Left ventricle myocardium inferior (tissue), 1 donor: Measurements from ENCODE around the gene MOB3B. TPM values are rescaled to one million over a fixed set of nuclear protein-coding genes. Genes with fewer than 3 reads are reported as not detected.

Source experiments
- DNase-seq: peaks from one replicate; pipeline ENCODE4 v3.0.0-alpha.2; 2020
- H3K27ac ChIP-seq: fragments of 200-600 bp; replicated peaks from 2 replicates; pipeline ENCODE4 v1.8.0; 2021
- H3K27me3 ChIP-seq: fragments of 200-600 bp; 2 replicates; pipeline ENCODE4 v1.8.0; 2021; ENCODE audit warnings: low read depth
- H3K36me3 ChIP-seq: fragments of 200-600 bp; 2 replicates; pipeline ENCODE4 v1.8.0; 2021
- H3K4me1 ChIP-seq: fragments of 200-600 bp; 2 replicates; pipeline ENCODE4 v1.8.0; 2021
- H3K4me3 ChIP-seq: fragments of 200-600 bp; 2 replicates; pipeline ENCODE4 v1.8.0; 2021; ENCODE audit warnings: mild to moderate bottlenecking, moderate library complexity
- H3K9me3 ChIP-seq: fragments of 200-600 bp; replicated peaks from 2 replicates; pipeline ENCODE4 v1.8.0; 2021
- CTCF ChIP-seq: fragments of 200-600 bp; IDR thresholded peaks from 2 replicates; pipeline ENCODE4 v1.8.0; 2021; ENCODE audit warnings: antibody characterized with exemption, mild to moderate bottlenecking, borderline replicate concordance
- intact Hi-C: fragments of 100-400 bp; cut with micrococcal nuclease; formaldehyde crosslinking; loops from one replicate; pipeline ENCODE4 v1.11.0; 2022
- total RNA-seq: library from RNA; stranded (reverse); fragmentation: NEBNext Ultra II Directional; extraction: Animal tissue kit (Norgen Biotek cat#: 25700); gene quantifications from one replicate; pipeline ENCODE4 v1.2.1, GENCODE V29; 2021
- donor health status: DM: no; HTN: yes; CAD: no; lungs with severe emphysema.

MOB3B gene
- total RNA-seq, 1 donor from 2014 or later, result 2.1 TPM

GRCh38 chr9:27344776-27345175, 184.8 kb downstream of the MOB3B start:
- DNase-seq, result no peak
- Histone ChIP-seq H3K27me3 (no peaks in the 10 kb centered on the region), H3K4me3 (no peak overlapping the region), H3K27ac (no peak overlapping the region), H3K4me1 (peaks cover 33% of the 10 kb centered on the region), H3K36me3 (no peaks in the 10 kb centered on the region), H3K9me3 (no peaks in the 10 kb centered on the region)
- no peak for TF ChIP-seq CTCF
- intact Hi-C loops, result no loop called here

- intact Hi-C loops, result no loop called here
- no peak overlapping the region for H3K27ac ChIP-seq
- H3K4me3 ChIP-seq, result no peak overlapping the region
- no peak for DNase-seq
- H3K36me3 ChIP-seq, result no peaks in the 10 kb centered on the region
- peaks cover 44% of the 10 kb centered on the region for H3K4me1 ChIP-seq
- no peaks in the 10 kb centered on the region for H3K9me3 ChIP-seq
- H3K27me3 ChIP-seq, result no peaks in the 10 kb centered on the region
- no peak for TF ChIP-seq CTCF
These were observed 187.9 kb downstream of the MOB3B start for GRCh38 chr9:27341545-27342294.

- Histone ChIP-seq H3K9me3 (no peaks in the 10 kb centered on the region), H3K4me3 (no peak overlapping the region), H3K36me3 (no peaks in the 10 kb centered on the region), H3K27ac (no peak overlapping the region), H3K4me1 (peaks cover 44% of the 10 kb centered on the region), H3K27me3 (no peaks in the 10 kb centered on the region)
- DNase-seq, result no peak
- TF ChIP-seq CTCF, result no peak
- intact Hi-C loops, result no loop called here
These were observed 188.6 kb downstream of the MOB3B start for GRCh38 chr9:27340961-27341511.

- Histone ChIP-seq H3K9me3 (no peaks in the 10 kb centered on the region), H3K4me1 (peaks cover 44% of the 10 kb centered on the region), H3K36me3 (no peaks in the 10 kb centered on the region), H3K27me3 (no peaks in the 10 kb centered on the region), H3K4me3 (no peak overlapping the region), H3K27ac (no peak overlapping the region)
- no peak for DNase-seq
- intact Hi-C loops, result no loop called here
- TF ChIP-seq CTCF, result no peak
These were observed 189.3 kb downstream of the MOB3B start for GRCh38 chr9:27340285-27340674.

- Histone ChIP-seq H3K36me3 (no peaks in the 10 kb centered on the region), H3K4me1 (peaks cover 44% of the 10 kb centered on the region), H3K27me3 (no peaks in the 10 kb centered on the region), H3K27ac (no peak overlapping the region), H3K4me3 (no peak overlapping the region), H3K9me3 (no peaks in the 10 kb centered on the region)
- TF ChIP-seq CTCF, result no peak
- no peak for DNase-seq
- intact Hi-C loops, result no loop called here
These were observed 189.8 kb downstream of the MOB3B start for GRCh38 chr9:27339661-27340284.
